ENCODE data around the gene G3BP2.

The G3BP2 gene

DNA sequence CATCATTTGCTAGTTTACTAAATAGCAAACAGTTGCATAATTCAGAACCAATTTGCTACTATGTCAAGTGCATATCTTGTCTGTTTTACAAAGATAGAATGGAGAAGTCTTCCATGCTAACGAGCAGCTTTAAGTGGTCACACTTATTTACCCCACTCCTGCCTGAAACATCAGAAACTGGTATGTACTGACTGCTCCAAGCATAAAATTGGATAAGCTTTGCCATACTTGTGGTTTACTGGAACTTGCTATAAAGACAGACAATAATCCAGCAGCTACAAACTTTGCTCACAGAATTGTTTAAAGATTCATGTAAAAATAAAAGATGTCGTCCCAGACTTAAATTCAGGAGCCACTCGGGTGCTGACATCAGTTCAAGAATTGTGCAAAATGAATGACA is 29.6 kb downstream of the G3BP2 start:
- DNase-seq: no peak

DNA sequence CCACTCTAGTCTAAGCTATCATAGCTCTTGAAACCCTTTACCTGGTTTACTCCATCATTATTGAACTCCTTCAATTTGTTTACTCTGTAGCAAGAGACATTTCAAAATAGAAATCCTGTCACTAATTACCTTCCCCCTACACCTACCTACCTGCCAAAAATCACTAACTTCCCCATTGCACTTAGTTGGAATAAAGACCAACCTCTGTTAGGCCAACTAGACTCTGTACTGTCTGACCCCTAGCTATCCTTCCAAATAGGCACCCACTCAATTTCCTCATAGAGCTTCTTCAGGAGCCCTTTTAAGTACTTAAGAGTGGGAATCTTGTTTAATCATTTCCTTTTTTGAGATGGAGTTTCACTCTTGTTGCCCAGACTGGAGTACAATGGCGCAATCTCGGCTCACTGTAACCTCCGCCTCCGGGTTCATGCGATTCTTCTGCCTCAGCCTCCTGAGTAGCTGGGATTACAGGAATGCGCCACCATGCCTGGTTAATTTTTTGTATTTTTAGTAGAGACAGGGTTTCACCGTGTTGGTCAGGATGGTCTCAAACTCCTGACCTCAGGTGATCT is 34.0 kb downstream of the G3BP2 start:
- no peak for DNase-seq

DNA sequence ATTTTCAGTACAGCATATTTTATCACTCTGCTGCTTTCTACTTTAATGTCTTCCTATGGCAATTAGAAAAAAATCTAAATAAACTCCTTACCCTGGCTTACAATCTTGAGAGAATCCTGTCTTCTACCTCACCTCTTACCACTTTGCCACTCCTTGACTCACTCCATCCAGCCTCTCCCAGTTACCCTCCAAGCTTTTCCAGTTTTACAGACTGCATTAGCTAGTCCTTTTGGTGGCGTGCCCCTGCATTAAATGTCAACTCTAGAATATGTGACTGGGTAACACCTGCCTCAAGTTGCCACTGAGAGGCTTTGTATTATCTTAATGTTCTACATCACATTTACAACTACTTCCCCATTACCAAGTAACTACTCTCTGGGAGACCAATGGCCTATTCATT is 35.4 kb downstream of the G3BP2 start:
- no peak for DNase-seq

DNA sequence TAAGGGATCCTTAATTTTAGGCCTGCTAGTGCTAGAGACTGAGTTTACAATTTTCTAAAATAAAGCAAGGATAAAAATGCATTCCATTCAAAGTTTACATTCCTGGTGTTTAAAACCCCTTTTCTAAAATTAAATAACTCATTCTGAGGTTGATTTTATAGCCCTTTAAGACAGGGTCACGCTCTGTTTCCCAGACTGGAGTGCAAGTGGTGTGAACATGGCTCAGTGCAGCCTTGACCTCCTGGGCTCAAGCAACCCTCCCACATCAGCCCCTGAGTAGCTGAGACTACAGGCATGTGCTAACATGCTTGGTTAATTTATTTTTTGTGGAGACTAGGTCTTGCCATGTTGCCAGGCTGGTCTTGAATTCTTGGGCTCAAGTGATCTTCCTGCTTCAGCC is 36.0 kb downstream of the G3BP2 start:
- DNase-seq: no peak

DNA sequence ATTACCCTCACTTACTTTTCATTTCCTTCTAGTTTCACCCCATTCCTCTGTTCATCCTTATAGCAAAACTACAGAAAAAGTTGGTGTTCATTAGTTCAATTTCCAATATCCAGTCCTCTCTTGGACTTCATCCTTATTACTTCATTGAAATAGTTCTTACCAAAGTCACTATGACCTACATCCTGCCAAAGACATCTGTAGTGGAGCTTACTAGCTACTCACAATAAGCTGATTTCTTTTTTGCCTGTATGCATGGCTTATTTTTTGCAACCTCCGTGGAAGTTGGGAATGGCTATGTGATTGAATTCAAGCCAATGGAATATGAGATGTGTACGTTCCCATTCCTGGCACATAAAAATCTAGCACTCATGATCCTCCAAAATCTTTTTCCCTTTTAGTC is 38.3 kb downstream of the G3BP2 start:
- DNase-seq: no peak

DNA sequence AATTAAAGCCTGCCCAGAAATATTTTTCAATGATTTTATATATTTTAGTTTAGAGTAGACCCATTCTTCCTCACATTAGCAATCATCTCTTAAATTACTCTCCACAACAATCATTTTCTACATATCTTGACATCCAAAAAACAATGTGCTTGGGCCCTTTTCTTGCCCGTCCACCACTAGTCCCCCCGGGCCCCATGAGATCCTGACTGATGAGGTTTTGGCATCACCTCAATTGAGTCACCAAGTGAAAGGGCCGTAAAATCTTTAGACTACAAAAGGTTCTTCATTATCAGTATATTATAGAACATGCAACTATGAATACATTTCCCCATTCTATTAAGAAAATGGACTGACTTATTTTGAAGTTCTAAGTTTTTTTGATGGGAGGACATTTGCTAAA is 38.9 kb downstream of the G3BP2 start:
- DNase-seq: no peak

DNA sequence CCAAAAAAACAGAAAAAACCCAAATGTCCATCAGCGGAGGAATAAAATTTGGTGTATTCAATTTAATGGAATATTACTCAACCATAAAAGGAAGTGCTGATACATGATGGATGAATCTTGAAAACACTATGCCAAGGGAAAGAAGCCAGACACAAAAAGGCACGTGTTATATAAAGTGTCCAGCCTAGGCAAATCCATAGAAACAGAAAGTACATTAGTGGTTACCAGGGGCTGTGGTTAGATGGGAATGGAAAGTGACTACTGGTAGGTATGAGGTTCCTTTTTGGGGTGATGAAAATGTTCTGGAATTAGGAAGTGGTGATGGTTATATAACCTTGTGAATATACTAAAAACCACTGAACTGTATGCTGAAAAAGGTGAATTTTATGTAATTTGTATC is 39.4 kb downstream of the G3BP2 start:
- DNase-seq: no peak

DNA sequence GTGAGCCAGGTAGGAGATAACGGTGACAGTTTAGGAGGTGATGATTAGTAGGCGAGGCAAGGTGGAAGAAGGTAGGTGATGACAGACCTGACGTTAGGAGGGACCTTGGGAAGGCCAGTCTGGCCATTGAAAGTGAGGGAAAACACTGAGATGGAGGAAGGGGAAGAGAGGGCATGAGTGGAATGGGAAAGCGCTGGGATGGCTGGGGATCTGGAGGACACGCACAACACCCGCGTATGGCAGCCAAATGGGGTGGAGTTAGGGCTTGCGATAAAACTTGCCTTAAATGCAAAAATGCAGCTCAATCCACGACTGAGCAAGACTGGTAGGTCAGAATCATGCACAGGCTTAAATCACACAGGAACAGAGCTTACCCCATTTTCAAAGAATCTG is 42.3 kb downstream of the G3BP2 start:
- DNase-seq: peak in 11 of 56 donors; percentile 0 to 37 (median 17)

DNA sequence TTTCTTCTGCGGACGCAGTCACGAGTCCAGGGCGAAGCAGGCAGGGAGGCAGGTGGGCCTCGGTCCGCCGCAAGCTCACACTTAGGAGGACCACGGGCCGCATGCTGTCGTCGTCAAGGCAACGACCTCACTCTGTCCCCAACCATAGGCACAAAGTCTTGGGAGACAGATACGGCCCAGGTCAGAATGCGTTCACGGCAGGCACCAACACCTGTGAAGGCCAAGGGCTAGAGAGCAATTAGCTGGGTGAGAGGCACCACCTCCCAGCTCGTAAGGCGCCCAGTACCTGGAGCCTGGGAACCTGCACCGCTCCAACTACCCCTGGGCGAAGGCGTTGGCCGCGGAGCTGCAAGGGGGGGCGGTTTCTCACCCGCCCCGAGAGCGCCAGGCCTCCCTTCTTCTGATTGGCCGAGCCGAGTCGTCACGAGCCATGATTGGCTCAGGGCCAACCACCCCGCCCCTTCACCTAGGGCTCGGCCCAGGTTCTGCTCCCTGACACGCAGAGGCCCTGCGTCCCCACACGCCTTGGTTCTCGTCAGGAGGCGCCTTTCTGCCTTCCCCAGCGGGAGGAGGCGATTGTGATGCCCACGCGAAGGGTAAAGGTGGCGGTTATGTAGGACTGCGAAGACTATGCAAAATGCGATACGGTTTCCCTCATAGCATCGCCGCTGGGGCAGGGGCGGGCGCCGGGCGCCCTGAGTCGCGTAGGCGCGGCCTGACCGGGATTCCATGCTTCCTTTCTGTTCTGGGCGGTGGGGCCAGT is 42.9 kb downstream of the G3BP2 start, which contains the start of gene CDKL2:
Gene CDKL2 (minus strand): TSS at position 355 of the 763 bp plus-strand sequence. CDS start 4,540 bp downstream, outside the sequence.
- DNase-seq: peak; percentile 19 to 94 (median 75)

DNA sequence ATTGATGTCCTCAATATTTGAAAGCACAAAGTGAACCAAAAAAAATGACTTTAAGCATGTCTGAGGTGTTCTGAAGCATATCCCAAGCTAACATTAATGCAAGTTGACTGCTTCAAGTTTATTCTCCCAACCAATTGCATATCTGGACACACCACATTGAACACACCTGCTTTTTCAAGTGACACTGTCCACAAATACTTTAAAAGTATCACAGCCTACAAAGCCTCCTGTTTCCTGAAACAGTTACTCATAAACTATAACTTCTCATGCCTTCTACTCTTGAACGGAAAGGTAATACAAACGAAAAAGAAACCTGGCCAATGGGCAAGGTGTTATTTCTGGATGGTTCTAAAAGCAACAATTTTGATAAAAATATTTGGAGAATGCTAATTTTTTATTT is 44.0 kb downstream of the G3BP2 start:
- DNase-seq: no peak

DNA sequence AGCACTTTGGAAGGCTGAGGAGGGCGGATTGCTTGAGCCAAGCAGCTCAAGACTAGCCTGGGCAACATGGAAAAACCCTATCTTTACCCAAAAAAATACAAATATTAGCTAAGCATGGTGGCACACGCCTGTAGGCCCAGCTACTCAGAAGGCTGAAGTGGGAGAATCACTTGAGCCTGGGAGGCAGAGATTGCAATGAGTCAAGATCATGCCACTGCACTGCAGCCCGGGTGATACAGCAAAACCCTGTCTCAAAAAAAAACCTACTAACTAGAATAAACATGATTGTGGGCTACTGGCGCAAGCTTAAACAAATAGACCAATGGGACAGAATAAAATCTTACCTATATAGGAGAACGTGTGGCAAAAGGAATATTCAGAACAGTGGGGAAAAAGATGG is 50.2 kb downstream of the G3BP2 start:
- no peak for DNase-seq

DNA sequence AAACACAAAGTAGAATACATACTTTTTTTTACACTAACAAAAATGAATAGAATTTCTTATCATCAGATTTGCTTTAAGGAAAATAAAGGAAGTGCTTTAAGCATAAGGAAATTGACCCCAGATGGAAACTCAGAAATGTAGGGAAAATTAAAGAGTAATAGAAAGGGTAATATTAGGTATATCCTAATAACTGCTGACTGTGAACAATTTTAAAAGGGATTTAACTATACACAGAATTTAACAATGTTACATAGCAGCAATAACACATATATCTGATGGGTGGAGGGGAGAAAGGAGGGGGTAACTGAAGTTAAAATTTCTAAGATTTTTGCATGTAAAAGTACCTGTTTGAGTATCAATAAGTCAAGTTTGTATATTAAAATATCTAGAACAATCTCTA is 51.5 kb downstream of the G3BP2 start:
- DNase-seq: no peak

DNA sequence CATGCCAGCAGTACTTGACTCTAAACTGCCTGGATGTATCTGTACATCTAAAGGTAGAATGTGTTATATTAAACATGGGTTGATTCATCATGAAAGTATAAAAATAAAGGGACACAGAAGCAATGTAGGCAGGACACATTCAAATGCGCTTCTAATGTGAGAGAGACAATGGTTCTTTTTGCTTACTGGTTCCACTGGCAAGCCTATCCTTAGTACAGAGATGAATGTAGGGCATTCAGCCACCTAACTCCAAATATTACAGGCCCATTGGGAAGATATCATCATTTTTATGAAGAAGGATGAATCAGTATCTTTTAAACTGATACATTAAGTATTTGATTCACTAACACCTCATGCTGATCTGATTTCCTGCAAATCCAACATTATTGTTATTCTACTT is 60.9 kb downstream of the G3BP2 start:
- DNase-seq: no peak

DNA sequence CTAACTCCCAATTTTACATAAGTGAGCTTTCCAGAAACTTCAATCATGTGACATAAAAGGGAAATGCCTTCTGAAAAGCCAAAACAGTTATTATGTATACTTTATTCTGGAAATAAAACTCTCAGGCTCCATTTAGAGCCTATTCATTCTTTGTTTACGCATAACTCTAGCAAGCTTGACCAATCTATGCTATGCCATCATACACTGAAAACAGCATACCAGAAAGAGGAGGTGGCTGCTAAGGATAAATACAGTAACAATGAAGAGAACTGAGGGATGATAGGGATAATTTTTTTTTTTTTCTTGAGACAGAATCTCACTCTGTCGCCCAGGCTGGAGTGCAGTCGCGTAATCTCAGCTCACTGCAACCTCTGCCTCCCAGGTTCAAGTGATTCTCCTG is 67.3 kb downstream of the G3BP2 start:
- DNase-seq: no peak

DNA sequence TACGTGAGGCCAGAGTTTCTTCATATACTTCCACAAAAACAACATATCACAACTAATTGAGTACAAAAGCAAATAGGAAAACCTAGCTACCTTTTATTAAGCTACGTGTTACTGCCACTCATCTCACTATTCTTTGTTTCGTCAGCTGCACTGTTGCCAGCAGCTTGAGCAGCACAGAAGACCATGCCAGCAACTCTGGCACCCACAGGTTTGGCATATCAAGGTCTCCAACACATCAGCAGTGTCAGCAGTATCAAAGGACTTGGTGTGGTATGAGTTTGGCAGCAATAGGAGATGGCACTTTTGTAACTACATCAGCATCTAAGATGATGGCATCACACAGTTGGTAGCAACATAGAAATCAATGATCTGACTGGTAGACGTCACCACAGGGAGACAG is 73.6 kb downstream of the G3BP2 start:
- no peak for DNase-seq

DNA sequence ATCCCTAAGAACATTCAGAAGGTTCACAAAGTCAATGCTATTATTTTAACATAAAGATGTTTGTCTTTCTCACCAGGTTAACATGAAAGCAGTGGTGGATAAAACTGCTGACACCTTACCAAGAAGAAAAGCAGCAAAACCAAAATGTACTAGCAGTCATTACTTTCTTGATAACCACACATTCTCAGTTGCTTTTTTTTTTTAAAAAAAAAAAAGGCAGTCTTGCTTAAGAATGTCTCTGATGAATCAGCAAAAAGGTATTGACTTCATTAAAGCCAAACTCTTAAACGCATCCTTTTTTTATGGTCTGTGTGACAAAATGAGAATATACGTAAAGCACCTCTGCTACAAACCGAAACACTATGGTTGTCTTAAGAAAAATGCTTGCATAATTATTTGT is 74.8 kb downstream of the G3BP2 start:
- no peak for DNase-seq

DNA sequence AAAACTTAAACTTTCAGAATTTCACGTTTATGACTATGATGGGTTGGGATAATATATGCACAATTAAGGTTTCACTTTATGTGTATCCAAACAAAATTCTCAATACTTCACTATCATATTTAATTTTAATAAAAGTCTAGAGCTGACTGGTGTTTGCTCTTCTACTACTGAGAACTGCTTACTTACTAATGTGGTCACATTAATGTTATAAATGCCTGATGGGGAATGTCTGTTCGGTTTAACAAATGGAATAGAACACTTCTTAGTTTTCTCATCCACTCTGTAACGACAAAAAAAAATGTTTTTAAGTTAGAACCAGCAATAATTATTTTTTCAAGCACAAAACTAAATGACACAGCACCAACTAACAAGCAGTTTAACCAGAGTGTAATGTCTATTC is 77.2 kb downstream of the G3BP2 start:
- no peak for DNase-seq

DNA sequence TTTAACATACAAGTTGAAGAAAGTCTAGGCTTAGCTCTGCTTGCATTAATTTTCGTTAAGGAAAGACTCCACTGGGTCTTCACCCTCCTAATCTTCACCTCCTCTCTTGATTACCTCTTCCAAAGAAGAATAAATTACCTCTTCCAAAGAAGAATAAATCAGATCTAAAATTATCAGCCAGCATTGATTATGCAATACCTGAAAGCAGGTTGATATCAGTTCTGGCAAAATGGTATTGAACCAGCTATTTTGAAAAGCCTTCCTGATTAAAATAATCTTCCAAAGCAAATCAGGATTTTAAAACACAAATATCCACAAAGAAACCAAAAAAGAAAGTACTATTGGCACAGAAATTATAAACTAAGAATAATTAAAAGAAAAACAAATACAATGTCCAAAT is 79.8 kb downstream of the G3BP2 start:
- no peak for DNase-seq

All from nucleus accumbens (tissue), 56 donors.